Neural progenitor cell (in vitro differentiated cells): Measurements from ENCODE around the gene PC. TPM values are rescaled to one million over a fixed set of nuclear protein-coding genes. Genes with fewer than 3 reads are reported as not detected.
"Not testable (repeated sequence)": the region's sequence is repeated elsewhere in the genome, so short reads cannot be mapped to it uniquely, and the experiment has no call there.

ENCODE experiments used
- DNase-seq: peaks from one replicate; pipeline ENCODE4 v3.0.0-alpha.2; 2016; ENCODE audit warnings: low spot score
- H2AFZ ChIP-seq: fragments of 200-600 bp; sonication (generic); replicated peaks from 2 replicates; pipeline ENCODE4 v1.6.1; 2016; ENCODE audit warnings: antibody characterized with exemption
- H3F3A ChIP-seq: fragments of 200-600 bp; sonication (generic); 2 replicates; pipeline ENCODE4 v1.6.1; 2016; ENCODE audit warnings: antibody characterized with exemption, low read depth
- H3K27ac ChIP-seq: fragments of 200-600 bp; sonication (generic); 2 replicates; pipeline ENCODE4 v1.5.1; 2016; ENCODE audit warnings: mild to moderate bottlenecking
- H3K27me3 ChIP-seq: fragments of 200-600 bp; sonication (generic); 2 replicates; pipeline ENCODE4 v1.6.1; 2016; ENCODE audit warnings: mild to moderate bottlenecking, moderate library complexity
- H3K36me3 ChIP-seq: fragments of 200-600 bp; sonication (generic); 2 replicates; pipeline ENCODE4 v1.5.1; 2016
- H3K4me1 ChIP-seq: fragments of 200-600 bp; sonication (generic); 2 replicates; pipeline ENCODE4 v1.6.1; 2016; ENCODE audit warnings: mixed run types
- H3K4me2 ChIP-seq: fragments of 200-600 bp; sonication (generic); 2 replicates; pipeline ENCODE4 v1.6.1; 2016
- H3K4me3 ChIP-seq: fragments of 200-600 bp; sonication (generic); 2 replicates; pipeline ENCODE4 v1.5.1; 2016
- H3K79me2 ChIP-seq: fragments of 200-600 bp; sonication (generic); 2 replicates; pipeline ENCODE4 v1.6.1; 2016; ENCODE audit warnings: low read depth
- H3K9ac ChIP-seq: fragments of 200-600 bp; sonication (generic); 2 replicates; pipeline ENCODE4 v1.6.1; 2016
- H3K9me3 ChIP-seq: fragments of 200-600 bp; sonication (generic); 2 replicates; pipeline ENCODE4 v1.5.1; 2016; ENCODE audit warnings: low read depth
- H4K20me1 ChIP-seq: fragments of 200-600 bp; sonication (generic); 2 replicates; pipeline ENCODE4 v1.6.1; 2016; ENCODE audit warnings: low read depth
- H3K27ac Mint-ChIP-seq: 3 replicates; pipeline ENCODE4 v1.8.0; 2021; ENCODE audit warnings: mixed read lengths
- H3K27me3 Mint-ChIP-seq: 2 replicates; pipeline ENCODE4 v1.8.0; 2022; ENCODE audit warnings: low read depth, mild to moderate bottlenecking, inconsistent platforms, moderate library complexity, mixed read lengths; ENCODE audit not compliant: insufficient read depth
- H3K36me3 Mint-ChIP-seq: 3 replicates; pipeline ENCODE4 v1.8.0; 2021; ENCODE audit warnings: mixed read lengths
- H3K4me1 Mint-ChIP-seq: 3 replicates; pipeline ENCODE4 v1.8.0; 2021; ENCODE audit warnings: mixed read lengths
- H3K4me3 Mint-ChIP-seq: 3 replicates; pipeline ENCODE4 v1.8.0; 2021; ENCODE audit warnings: mild to moderate bottlenecking, moderate library complexity, mixed read lengths
- H3K9me3 Mint-ChIP-seq: 3 replicates; pipeline ENCODE4 v1.8.0; 2020; ENCODE audit warnings: mixed read lengths
- EZH2 ChIP-seq: fragments of 200-600 bp; sonication (generic); IDR thresholded peaks from 2 replicates; pipeline ENCODE4 v1.6.1; 2017; ENCODE audit warnings: antibody characterized with exemption, mild to moderate bottlenecking, moderate library complexity
- EZH2phosphoT487 ChIP-seq: fragments of 200-600 bp; sonication (generic); IDR thresholded peaks from 2 replicates; pipeline ENCODE4 v1.6.1; 2017; ENCODE audit warnings: antibody characterized with exemption
- total RNA-seq: library from RNA; depleted of rRNA; stranded (reverse); fragments of >200 nt; gene quantifications from 2 replicates; pipeline ENCODE4 v1.2.3, GENCODE V29; 2015; ENCODE audit warnings: low replicate concordance
- TF ChIP-seq, protein P1 (sequence below): fragments of 200-600 bp; sonication (generic); IDR thresholded peaks from 2 replicates; pipeline ENCODE4 v1.5.1; 2017; ENCODE audit warnings: antibody characterized with exemption, mild to moderate bottlenecking

Gene PC
- total RNA-seq: 11.4 and 20.4 TPM in 2 replicates

DNA sequence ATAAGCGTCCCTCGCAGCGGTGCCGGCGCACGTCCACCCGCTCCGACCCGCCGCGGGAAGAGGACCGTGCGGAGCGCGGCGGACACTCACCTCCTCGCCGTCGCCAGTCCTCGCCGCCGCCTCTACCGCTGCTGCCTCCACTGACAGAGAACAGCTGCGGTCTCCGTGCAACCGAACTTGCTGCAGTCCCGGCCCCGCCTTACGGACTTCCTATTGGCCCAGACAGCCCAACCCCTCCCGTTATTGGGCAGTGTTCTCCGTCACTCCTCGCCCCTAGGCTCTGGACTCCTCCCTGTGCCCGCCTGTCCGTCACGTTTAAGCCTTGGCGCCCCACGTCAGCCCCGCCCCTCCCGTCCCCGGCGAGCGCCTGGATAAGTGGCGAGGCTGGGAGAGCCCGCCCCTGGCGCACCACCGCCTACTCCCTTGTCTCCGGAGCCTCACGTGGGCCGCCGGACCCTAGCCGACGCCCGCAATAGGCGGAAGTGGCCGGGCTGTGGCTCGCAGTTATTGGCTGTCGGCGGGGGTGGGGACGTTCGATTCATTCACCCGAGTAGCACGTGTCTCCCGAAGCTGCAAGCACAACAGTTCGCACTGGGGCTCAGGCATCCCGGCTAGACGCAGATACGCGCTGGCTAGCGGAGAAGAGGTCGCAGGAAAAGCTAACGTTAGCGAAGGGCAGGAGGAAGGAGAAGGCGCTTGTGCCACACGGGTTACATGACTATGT, at the start of gene PC:
Gene PC, minus strand, starts transcription at position 152 of the 724 bp plus-strand sequence. CDS start 86,224 bp downstream, outside the sequence.
- Histone ChIP-seq H3K9ac (peak within 1 kb of the TSS; percentile 21), H2AFZ (peak within 1 kb of the TSS; percentile 70), H4K20me1 (no peaks in the 10 kb centered on the region), H3F3A (peaks cover 29% of the 10 kb centered on the region), H3K4me1 (peaks cover 13% of the 10 kb centered on the region), H3K4me2 (peak within 1 kb of the TSS; percentile 74), H3K27me3 (peaks cover 14% of the 10 kb centered on the region), H3K36me3 (no peaks in the 10 kb centered on the region), H3K4me3 (peak within 1 kb of the TSS; percentile 68), H3K9me3 (no peaks in the 10 kb centered on the region), H3K27ac (peak within 1 kb of the TSS; percentile 90), H3K79me2 (peaks cover 5% of the 10 kb centered on the region)
- Mint-ChIP-seq H3K27ac (no peak within 1 kb of the TSS), H3K9me3 (no peaks in the 10 kb centered on the region), H3K27me3 (peaks cover 7% of the 10 kb centered on the region), H3K36me3 (no peaks in the 10 kb centered on the region), H3K4me3 (peak within 1 kb of the TSS; percentile 90), H3K4me1 (peaks cover 28% of the 10 kb centered on the region)
- peak; percentile 100 for DNase-seq
- no peak for TF ChIP-seq EZH2phosphoT487
- TF ChIP-seq, protein P1, sequence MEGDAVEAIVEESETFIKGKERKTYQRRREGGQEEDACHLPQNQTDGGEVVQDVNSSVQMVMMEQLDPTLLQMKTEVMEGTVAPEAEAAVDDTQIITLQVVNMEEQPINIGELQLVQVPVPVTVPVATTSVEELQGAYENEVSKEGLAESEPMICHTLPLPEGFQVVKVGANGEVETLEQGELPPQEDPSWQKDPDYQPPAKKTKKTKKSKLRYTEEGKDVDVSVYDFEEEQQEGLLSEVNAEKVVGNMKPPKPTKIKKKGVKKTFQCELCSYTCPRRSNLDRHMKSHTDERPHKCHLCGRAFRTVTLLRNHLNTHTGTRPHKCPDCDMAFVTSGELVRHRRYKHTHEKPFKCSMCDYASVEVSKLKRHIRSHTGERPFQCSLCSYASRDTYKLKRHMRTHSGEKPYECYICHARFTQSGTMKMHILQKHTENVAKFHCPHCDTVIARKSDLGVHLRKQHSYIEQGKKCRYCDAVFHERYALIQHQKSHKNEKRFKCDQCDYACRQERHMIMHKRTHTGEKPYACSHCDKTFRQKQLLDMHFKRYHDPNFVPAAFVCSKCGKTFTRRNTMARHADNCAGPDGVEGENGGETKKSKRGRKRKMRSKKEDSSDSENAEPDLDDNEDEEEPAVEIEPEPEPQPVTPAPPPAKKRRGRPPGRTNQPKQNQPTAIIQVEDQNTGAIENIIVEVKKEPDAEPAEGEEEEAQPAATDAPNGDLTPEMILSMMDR: no peak
- no peak for TF ChIP-seq EZH2

- no peak overlapping the region for H3K27ac Mint-ChIP-seq
- Histone ChIP-seq H4K20me1 (no peaks in the 10 kb centered on the region), H3K27ac (no peak overlapping the region), H3K27me3 (peaks cover 7% of the 10 kb centered on the region), H3K9me3 (no peaks in the 10 kb centered on the region), H3K4me1 (peaks cover 9% of the 10 kb centered on the region), H2AFZ (peak overlapping the region; percentile 88), H3F3A (peaks cover 10% of the 10 kb centered on the region), H3K36me3 (no peaks in the 10 kb centered on the region), H3K4me2 (no peak overlapping the region), H3K79me2 (no peaks in the 10 kb centered on the region), H3K9ac (no peak overlapping the region), H3K4me3 (no peak overlapping the region)
- H3K4me1 Mint-ChIP-seq: peaks cover 27% of the 10 kb centered on the region
- no peaks in the 10 kb centered on the region for H3K36me3 Mint-ChIP-seq
- DNase-seq: no peak
- H3K4me3 Mint-ChIP-seq: no peak overlapping the region
- peaks cover 26% of the 10 kb centered on the region for H3K27me3 Mint-ChIP-seq
- TF ChIP-seq EZH2phosphoT487: no peak
- TF ChIP-seq, protein P1: no peak
- no peak for TF ChIP-seq EZH2
- no peaks in the 10 kb centered on the region for H3K9me3 Mint-ChIP-seq
Measured at GRCh38 chr11:67007126-67007525, 48.9 kb upstream of the PC start.

DNA sequence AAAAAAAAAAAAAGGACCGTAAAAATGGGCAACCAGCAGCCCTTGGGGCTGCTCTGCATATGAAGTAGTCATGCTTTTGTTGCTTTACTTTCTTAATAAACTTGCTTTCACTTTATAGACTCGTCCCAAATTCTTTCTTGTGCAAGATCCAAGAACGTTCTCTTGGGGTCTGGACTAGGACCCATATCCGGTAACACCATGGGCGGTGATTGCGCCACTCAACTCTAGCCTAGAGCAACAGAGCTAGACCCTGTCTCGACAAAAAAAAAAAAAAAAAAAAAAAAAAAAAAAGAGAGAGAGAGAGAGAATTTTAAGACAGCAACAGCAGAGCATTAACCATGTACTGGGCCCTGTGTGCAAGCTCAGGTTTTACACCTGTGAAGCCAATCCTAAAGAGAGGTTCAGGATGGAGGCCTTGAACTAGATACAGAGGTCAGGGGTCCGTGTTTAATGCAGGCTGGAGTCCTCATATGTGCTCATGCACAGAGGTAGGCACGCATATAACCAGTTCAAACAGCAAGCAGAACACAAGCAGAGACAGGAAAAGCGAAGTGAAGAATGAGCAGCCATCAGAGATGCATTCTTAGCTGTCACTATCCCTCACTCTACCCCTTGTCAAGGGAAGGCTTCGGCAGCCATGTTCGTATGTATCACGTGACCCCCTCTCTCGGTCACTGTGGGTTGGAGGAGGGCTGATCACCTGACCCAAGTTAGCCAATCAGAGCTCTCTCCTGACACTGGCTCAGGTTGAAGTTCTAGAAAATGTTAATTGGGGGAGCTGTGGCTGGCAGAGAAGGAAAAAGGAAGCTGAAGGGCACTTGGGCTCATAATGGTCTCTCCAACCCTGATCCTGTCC, 48.1 kb upstream of the PC start:
- Mint-ChIP-seq H3K4me3 (no peak overlapping the region), H3K9me3 (no peaks in the 10 kb centered on the region)

DNA sequence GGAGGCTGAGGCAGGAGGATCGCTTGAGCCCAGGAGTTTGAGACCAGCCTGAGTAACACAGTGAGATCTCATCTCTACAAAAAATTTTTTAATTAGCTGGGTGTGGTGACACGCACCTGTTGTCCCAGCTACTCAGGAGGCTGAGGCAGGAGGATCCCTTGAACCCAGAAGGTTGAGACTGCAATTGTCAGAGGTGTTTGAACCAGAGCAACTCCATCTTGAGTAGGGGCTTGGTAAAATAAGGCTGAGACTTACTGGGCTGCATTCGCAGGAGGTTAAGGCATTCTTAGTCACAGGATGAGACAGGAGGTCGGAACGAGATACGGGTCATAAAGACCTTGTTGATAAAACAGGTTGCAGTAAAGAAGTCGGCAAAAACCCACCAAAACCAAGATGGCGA, 47.0 kb upstream of the PC start:
- Histone ChIP-seq H3F3A (peaks cover 11% of the 10 kb centered on the region), H3K4me1 (peaks cover 10% of the 10 kb centered on the region)
- not testable (repeated sequence) for H3K79me2 ChIP-seq, H3K27ac ChIP-seq, H3K9me3 ChIP-seq, H3K36me3 Mint-ChIP-seq, H4K20me1 ChIP-seq, H3K9me3 Mint-ChIP-seq, H2AFZ ChIP-seq, H3K4me3 ChIP-seq, H3K4me2 ChIP-seq, H3K4me3 Mint-ChIP-seq, H3K27me3 ChIP-seq, H3K36me3 ChIP-seq, DNase-seq, H3K27ac Mint-ChIP-seq, H3K9ac ChIP-seq
- Mint-ChIP-seq H3K27me3 (peaks cover 35% of the 10 kb centered on the region), H3K4me1 (peaks cover 31% of the 10 kb centered on the region)

More for the DNA sequence above, 48.1 kb upstream of the PC start:
- Histone ChIP-seq H3K4me3 (no peak overlapping the region), H2AFZ (peak overlapping the region; percentile 88), H3K4me2 (no peak overlapping the region), H3K4me1 (peaks cover 10% of the 10 kb centered on the region), H3K27me3 (peaks cover 7% of the 10 kb centered on the region), H3K27ac (no peak overlapping the region), H3K9ac (no peak overlapping the region), H3K9me3 (no peaks in the 10 kb centered on the region), H4K20me1 (no peaks in the 10 kb centered on the region), H3K79me2 (no peaks in the 10 kb centered on the region), H3F3A (peaks cover 11% of the 10 kb centered on the region), H3K36me3 (no peaks in the 10 kb centered on the region)
- no peak for TF ChIP-seq EZH2
- no peak for TF ChIP-seq EZH2phosphoT487
- TF ChIP-seq, protein P1: no peak
- Mint-ChIP-seq H3K36me3 (no peaks in the 10 kb centered on the region), H3K27ac (peak overlapping the region; percentile 57), H3K4me1 (peaks cover 31% of the 10 kb centered on the region), H3K27me3 (peaks cover 29% of the 10 kb centered on the region)
- peak; percentile 23 for DNase-seq
